Measurements from ENCODE around the gene GALNT13. TPM values are rescaled to one million over a fixed set of nuclear protein-coding genes. Genes with fewer than 3 reads are reported as not detected.

The GALNT13 gene
- total and polyA plus RNA-seq, 2 experiments from 2014 or later: 1.3 to 3.1 TPM

- no peak for DNase-seq (ENCODE audit: low read depth in 1 of 2, low spot score in 1 of 2)
- H3K9me3 ChIP-seq (ENCODE audit: low read depth): no peaks in the 10 kb centered on the region
- H3K4me3 ChIP-seq: no peak overlapping the region
- H3K4me1 ChIP-seq (ENCODE audit: low read depth): no peaks in the 10 kb centered on the region
- no peaks in the 10 kb centered on the region for H3K27me3 ChIP-seq
- TF ChIP-seq, protein P1, sequence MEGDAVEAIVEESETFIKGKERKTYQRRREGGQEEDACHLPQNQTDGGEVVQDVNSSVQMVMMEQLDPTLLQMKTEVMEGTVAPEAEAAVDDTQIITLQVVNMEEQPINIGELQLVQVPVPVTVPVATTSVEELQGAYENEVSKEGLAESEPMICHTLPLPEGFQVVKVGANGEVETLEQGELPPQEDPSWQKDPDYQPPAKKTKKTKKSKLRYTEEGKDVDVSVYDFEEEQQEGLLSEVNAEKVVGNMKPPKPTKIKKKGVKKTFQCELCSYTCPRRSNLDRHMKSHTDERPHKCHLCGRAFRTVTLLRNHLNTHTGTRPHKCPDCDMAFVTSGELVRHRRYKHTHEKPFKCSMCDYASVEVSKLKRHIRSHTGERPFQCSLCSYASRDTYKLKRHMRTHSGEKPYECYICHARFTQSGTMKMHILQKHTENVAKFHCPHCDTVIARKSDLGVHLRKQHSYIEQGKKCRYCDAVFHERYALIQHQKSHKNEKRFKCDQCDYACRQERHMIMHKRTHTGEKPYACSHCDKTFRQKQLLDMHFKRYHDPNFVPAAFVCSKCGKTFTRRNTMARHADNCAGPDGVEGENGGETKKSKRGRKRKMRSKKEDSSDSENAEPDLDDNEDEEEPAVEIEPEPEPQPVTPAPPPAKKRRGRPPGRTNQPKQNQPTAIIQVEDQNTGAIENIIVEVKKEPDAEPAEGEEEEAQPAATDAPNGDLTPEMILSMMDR (IDR thresholded peaks at IDR 0.05; ENCODE audit: low read depth, low read length): no peak
- no peaks in the 10 kb centered on the region for H3K36me3 ChIP-seq
- no peak overlapping the region for H3K27ac ChIP-seq
Measured at GRCh38 chr2:154013514-154013913, 141.8 kb downstream of the GALNT13 start.

- DNase-seq (ENCODE audit: low read depth in 1 of 2, low spot score in 1 of 2): no peak
- TF ChIP-seq, protein P1 (IDR thresholded peaks at IDR 0.05; ENCODE audit: low read depth, low read length): no peak
- Histone ChIP-seq H3K4me1 (ENCODE audit: low read depth) (no peaks in the 10 kb centered on the region), H3K27me3 (no peaks in the 10 kb centered on the region), H3K36me3 (no peaks in the 10 kb centered on the region), H3K4me3 (no peak overlapping the region), H3K27ac (no peak overlapping the region), H3K9me3 (ENCODE audit: low read depth) (no peaks in the 10 kb centered on the region)
Measured at GRCh38 chr2:154015233-154015632, 143.5 kb downstream of the GALNT13 start.

GRCh38 chr2:154029504-154029903 lies 157.8 kb downstream of the GALNT13 start:
- DNase-seq (ENCODE audit: low read depth in 1 of 2, low spot score in 1 of 2): no peak
- Histone ChIP-seq H3K36me3 (no peaks in the 10 kb centered on the region), H3K27me3 (no peaks in the 10 kb centered on the region), H3K4me3 (no peak overlapping the region), H3K4me1 (ENCODE audit: low read depth) (no peaks in the 10 kb centered on the region), H3K27ac (no peak overlapping the region), H3K9me3 (ENCODE audit: low read depth) (no peaks in the 10 kb centered on the region)
- TF ChIP-seq, protein P1 (IDR thresholded peaks at IDR 0.05; ENCODE audit: low read depth, low read length): no peak

DNA sequence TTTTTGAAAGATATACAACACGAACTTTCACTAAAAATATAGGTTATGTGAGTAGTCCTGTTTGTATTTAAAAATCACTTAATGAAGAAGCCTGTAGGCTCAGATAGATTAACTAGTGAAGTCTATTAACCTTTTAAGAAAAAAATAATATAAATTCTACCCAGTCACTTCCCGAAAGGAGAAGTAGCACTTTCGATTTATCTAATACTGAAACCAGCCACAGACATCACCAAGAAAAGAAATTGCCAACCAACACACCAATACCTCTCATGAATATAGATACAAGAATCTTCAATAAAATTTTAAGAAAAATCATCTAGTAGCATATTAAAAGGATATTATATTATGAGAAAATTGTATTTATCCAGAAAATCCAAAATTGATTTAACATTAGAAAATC lies 160.5 kb downstream of the GALNT13 start:
- no peak for DNase-seq (ENCODE audit: low read depth in 1 of 2, low spot score in 1 of 2)
- H3K4me1 ChIP-seq (ENCODE audit: low read depth): no peaks in the 10 kb centered on the region
- no peaks in the 10 kb centered on the region for H3K27me3 ChIP-seq
- no peaks in the 10 kb centered on the region for H3K36me3 ChIP-seq
- no peaks in the 10 kb centered on the region for H3K9me3 ChIP-seq (ENCODE audit: low read depth)
- H3K4me3 ChIP-seq: no peak overlapping the region
- TF ChIP-seq, protein P1 (IDR thresholded peaks at IDR 0.05; ENCODE audit: low read depth, low read length): no peak
- H3K27ac ChIP-seq: no peak overlapping the region

GRCh38 chr2:154046493-154046892 lies 174.8 kb downstream of the GALNT13 start:
- TF ChIP-seq, protein P1 (IDR thresholded peaks at IDR 0.05; ENCODE audit: low read depth, low read length): no peak
- no peak for DNase-seq (ENCODE audit: low read depth in 1 of 2, low spot score in 1 of 2)
- no peak overlapping the region for H3K4me3 ChIP-seq
- H3K27ac ChIP-seq: no peak overlapping the region
- H3K4me1 ChIP-seq (ENCODE audit: low read depth): no peaks in the 10 kb centered on the region
- no peaks in the 10 kb centered on the region for H3K36me3 ChIP-seq
- H3K27me3 ChIP-seq: no peaks in the 10 kb centered on the region
- H3K9me3 ChIP-seq (ENCODE audit: low read depth): no peaks in the 10 kb centered on the region

DNA sequence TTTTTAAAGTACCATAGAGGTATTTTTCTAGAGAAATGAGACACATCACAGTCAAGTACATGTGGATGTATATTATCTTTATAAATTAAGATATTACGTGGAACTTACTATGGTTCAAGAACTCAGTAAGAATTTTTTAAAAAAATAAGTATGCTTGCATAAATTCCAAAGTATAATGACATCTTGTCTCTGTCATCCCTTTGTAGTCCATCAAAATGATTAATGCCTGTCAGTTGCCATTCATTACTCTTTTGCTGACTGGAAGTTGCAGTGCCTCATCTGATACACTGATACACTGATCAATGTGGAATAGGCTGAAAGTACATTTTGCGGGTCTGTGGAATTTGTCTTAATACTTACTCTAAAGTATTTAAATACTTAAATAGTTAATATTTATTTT lies 177.2 kb downstream of the GALNT13 start:
- no peak for DNase-seq (ENCODE audit: low read depth in 1 of 2, low spot score in 1 of 2)
- TF ChIP-seq, protein P1 (IDR thresholded peaks at IDR 0.05; ENCODE audit: low read depth, low read length): no peak
- H3K27me3 ChIP-seq: no peaks in the 10 kb centered on the region
- no peak overlapping the region for H3K4me3 ChIP-seq
- H3K27ac ChIP-seq: no peak overlapping the region
- no peaks in the 10 kb centered on the region for H3K36me3 ChIP-seq
- H3K9me3 ChIP-seq (ENCODE audit: low read depth): no peaks in the 10 kb centered on the region
- H3K4me1 ChIP-seq (ENCODE audit: low read depth): no peaks in the 10 kb centered on the region

Data from cardiac muscle cell (in vitro differentiated cells and primary cell).